ENCODE data around the gene GPR143. TPM values are rescaled to one million over a fixed set of nuclear protein-coding genes. Genes with fewer than 3 reads are reported as not detected.

GPR143 gene
- total RNA-seq, 1 donor from 2014 or later: 4.7 TPM

GRCh38 chrX:9707306-9708033 is 58.2 kb downstream of the GPR143 start:
- H3K9me3 Mint-ChIP-seq: no peaks in the 10 kb centered on the region
- no peak for TF ChIP-seq CTCF (conservative IDR thresholded peaks at IDR 0.05)
- peaks cover 26% of the 10 kb centered on the region for H3K36me3 Mint-ChIP-seq
- H3K27me3 Mint-ChIP-seq: no peaks in the 10 kb centered on the region
- DNase-seq (ENCODE audit: extremely low spot score, unreplicated experiment): no peak
- H3K4me1 Mint-ChIP-seq (ENCODE audit: unreplicated experiment): peaks cover 5% of the 10 kb centered on the region
- no peak overlapping the region for H3K4me3 Mint-ChIP-seq
- no peak overlapping the region for H3K27ac Mint-ChIP-seq

- DNase-seq (ENCODE audit: extremely low spot score, unreplicated experiment): no peak
- Mint-ChIP-seq H3K36me3 (peaks cover 27% of the 10 kb centered on the region), H3K4me3 (no peak overlapping the region), H3K9me3 (no peaks in the 10 kb centered on the region), H3K4me1 (ENCODE audit: unreplicated experiment) (peaks cover 5% of the 10 kb centered on the region), H3K27me3 (no peaks in the 10 kb centered on the region), H3K27ac (no peak overlapping the region)
- TF ChIP-seq CTCF (conservative IDR thresholded peaks at IDR 0.05): no peak
Measured at GRCh38 chrX:9706421-9706820, 59.2 kb downstream of the GPR143 start.

GRCh38 chrX:9704876-9705465 is 60.7 kb downstream of the GPR143 start:
- DNase-seq (ENCODE audit: extremely low spot score, unreplicated experiment): no peak
- Mint-ChIP-seq H3K4me1 (ENCODE audit: unreplicated experiment) (peaks cover 5% of the 10 kb centered on the region), H3K27me3 (no peaks in the 10 kb centered on the region), H3K36me3 (peaks cover 36% of the 10 kb centered on the region), H3K4me3 (no peak overlapping the region), H3K9me3 (no peaks in the 10 kb centered on the region), H3K27ac (no peak overlapping the region)
- TF ChIP-seq CTCF (conservative IDR thresholded peaks at IDR 0.05): no peak

- H3K27ac Mint-ChIP-seq: no peak overlapping the region
- no peak for TF ChIP-seq CTCF (conservative IDR thresholded peaks at IDR 0.05)
- H3K4me3 Mint-ChIP-seq: no peak overlapping the region
- no peak for DNase-seq (ENCODE audit: extremely low spot score, unreplicated experiment)
- no peaks in the 10 kb centered on the region for H3K27me3 Mint-ChIP-seq
- H3K9me3 Mint-ChIP-seq: no peaks in the 10 kb centered on the region
- H3K4me1 Mint-ChIP-seq (ENCODE audit: unreplicated experiment): no peaks in the 10 kb centered on the region
- H3K36me3 Mint-ChIP-seq: peaks cover 38% of the 10 kb centered on the region
Measured at GRCh38 chrX:9703406-9703805, 62.2 kb downstream of the GPR143 start.

GRCh38 chrX:9701790-9702189 is 63.9 kb downstream of the GPR143 start:
- Mint-ChIP-seq H3K27me3 (no peaks in the 10 kb centered on the region), H3K36me3 (peaks cover 41% of the 10 kb centered on the region), H3K9me3 (no peaks in the 10 kb centered on the region), H3K27ac (no peak overlapping the region), H3K4me3 (no peak overlapping the region), H3K4me1 (ENCODE audit: unreplicated experiment) (no peaks in the 10 kb centered on the region)
- TF ChIP-seq CTCF (conservative IDR thresholded peaks at IDR 0.05): no peak
- no peak for DNase-seq (ENCODE audit: extremely low spot score, unreplicated experiment)

Data from type B pancreatic cell (in vitro differentiated cells).